WTC11 (cell line): ENCODE results near the gene SETD7.

Experiments
- NFYB ChIP-seq: sonication (generic); formaldehyde crosslinking; conservative IDR thresholded peaks from 2 replicates; pipeline ENCODE4 v1.8.0; 2022; ENCODE audit warnings: low read depth, missing genetic modification reagents
- TCF7 ChIP-seq: sonication (generic); formaldehyde crosslinking; IDR thresholded peaks from 2 replicates; pipeline ENCODE4 v1.8.0; 2022; ENCODE audit warnings: mild to moderate bottlenecking, low read depth, missing genetic modification reagents, moderate library complexity
- TF ChIP-seq, protein P1 (sequence below): sonication (generic); formaldehyde crosslinking; IDR thresholded peaks from 2 replicates; pipeline ENCODE4 v1.8.0; 2022; ENCODE audit warnings: mild to moderate bottlenecking, missing genetic modification reagents
- TF ChIP-seq, protein P2 (sequence below): sonication (generic); formaldehyde crosslinking; IDR thresholded peaks from 2 replicates; pipeline ENCODE4 v1.8.0; 2022; ENCODE audit warnings: mild to moderate bottlenecking, missing genetic modification reagents
- TF ChIP-seq, protein P3 (sequence below): fragments of 200-600 bp; IDR thresholded peaks from 2 replicates; pipeline ENCODE4 v1.8.0; 2022; ENCODE audit warnings: antibody characterized with exemption
- TF ChIP-seq, protein P4 (sequence below): sonication (generic); formaldehyde crosslinking; conservative IDR thresholded peaks from 2 replicates; pipeline ENCODE4 v1.8.1; 2022; ENCODE audit warnings: mild to moderate bottlenecking, missing genetic modification reagents
- TF ChIP-seq, protein P5 (sequence below): sonication (generic); formaldehyde crosslinking; IDR thresholded peaks from 2 replicates; pipeline ENCODE4 v1.8.1; 2022; ENCODE audit warnings: low read depth, missing genetic modification reagents, borderline replicate concordance
- TF ChIP-seq, protein P6 (sequence below): fragments of 250-450 bp; sonication (Bioruptor Pico); IDR thresholded peaks from 2 replicates; pipeline ENCODE4 v2.1.2; 2022; ENCODE audit warnings: mild to moderate bottlenecking, moderate library complexity
- TF ChIP-seq, protein P7 (sequence below): sonication (generic); formaldehyde crosslinking; IDR thresholded peaks from 2 replicates; pipeline ENCODE4 v1.8.1; 2023; ENCODE audit warnings: mild to moderate bottlenecking, missing genetic modification reagents

DNA sequence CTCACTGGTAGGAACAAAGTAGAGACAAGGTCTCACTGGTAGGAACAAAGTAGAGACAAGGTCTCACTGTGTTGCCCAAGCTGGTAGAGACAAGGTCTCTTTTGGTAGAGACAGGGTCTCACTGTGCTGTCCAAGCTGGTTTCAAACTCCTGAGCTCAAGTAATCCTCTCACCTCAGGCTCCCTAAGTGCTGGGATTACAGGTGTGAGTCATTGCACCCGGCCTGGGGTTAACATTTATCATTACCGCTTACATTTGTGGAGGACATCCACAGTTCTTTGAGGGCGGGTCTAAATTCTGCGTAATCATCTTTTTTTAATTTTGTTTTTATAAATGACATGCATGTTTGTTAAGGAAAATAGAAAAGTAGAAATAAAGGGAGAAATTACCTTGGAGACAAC lies 90.1 kb downstream of the SETD7 start:
- TF ChIP-seq, protein P1, sequence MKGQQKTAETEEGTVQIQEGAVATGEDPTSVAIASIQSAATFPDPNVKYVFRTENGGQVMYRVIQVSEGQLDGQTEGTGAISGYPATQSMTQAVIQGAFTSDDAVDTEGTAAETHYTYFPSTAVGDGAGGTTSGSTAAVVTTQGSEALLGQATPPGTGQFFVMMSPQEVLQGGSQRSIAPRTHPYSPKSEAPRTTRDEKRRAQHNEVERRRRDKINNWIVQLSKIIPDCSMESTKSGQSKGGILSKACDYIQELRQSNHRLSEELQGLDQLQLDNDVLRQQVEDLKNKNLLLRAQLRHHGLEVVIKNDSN (CRISPR knock-in tag): no peak
- TF ChIP-seq, protein P2, sequence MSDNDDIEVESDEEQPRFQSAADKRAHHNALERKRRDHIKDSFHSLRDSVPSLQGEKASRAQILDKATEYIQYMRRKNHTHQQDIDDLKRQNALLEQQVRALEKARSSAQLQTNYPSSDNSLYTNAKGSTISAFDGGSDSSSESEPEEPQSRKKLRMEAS (CRISPR knock-in tag): no peak
- TF ChIP-seq, protein P3, sequence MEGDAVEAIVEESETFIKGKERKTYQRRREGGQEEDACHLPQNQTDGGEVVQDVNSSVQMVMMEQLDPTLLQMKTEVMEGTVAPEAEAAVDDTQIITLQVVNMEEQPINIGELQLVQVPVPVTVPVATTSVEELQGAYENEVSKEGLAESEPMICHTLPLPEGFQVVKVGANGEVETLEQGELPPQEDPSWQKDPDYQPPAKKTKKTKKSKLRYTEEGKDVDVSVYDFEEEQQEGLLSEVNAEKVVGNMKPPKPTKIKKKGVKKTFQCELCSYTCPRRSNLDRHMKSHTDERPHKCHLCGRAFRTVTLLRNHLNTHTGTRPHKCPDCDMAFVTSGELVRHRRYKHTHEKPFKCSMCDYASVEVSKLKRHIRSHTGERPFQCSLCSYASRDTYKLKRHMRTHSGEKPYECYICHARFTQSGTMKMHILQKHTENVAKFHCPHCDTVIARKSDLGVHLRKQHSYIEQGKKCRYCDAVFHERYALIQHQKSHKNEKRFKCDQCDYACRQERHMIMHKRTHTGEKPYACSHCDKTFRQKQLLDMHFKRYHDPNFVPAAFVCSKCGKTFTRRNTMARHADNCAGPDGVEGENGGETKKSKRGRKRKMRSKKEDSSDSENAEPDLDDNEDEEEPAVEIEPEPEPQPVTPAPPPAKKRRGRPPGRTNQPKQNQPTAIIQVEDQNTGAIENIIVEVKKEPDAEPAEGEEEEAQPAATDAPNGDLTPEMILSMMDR: no peak
- TF ChIP-seq TCF7: no peak
- TF ChIP-seq, protein P4, sequence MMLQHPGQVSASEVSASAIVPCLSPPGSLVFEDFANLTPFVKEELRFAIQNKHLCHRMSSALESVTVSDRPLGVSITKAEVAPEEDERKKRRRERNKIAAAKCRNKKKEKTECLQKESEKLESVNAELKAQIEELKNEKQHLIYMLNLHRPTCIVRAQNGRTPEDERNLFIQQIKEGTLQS (CRISPR knock-in tag): no peak
- no peak for TF ChIP-seq NFYB (CRISPR knock-in tag)
- TF ChIP-seq, protein P5, sequence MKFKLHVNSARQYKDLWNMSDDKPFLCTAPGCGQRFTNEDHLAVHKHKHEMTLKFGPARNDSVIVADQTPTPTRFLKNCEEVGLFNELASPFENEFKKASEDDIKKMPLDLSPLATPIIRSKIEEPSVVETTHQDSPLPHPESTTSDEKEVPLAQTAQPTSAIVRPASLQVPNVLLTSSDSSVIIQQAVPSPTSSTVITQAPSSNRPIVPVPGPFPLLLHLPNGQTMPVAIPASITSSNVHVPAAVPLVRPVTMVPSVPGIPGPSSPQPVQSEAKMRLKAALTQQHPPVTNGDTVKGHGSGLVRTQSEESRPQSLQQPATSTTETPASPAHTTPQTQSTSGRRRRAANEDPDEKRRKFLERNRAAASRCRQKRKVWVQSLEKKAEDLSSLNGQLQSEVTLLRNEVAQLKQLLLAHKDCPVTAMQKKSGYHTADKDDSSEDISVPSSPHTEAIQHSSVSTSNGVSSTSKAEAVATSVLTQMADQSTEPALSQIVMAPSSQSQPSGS (CRISPR knock-in tag): no peak
- TF ChIP-seq, protein P6, sequence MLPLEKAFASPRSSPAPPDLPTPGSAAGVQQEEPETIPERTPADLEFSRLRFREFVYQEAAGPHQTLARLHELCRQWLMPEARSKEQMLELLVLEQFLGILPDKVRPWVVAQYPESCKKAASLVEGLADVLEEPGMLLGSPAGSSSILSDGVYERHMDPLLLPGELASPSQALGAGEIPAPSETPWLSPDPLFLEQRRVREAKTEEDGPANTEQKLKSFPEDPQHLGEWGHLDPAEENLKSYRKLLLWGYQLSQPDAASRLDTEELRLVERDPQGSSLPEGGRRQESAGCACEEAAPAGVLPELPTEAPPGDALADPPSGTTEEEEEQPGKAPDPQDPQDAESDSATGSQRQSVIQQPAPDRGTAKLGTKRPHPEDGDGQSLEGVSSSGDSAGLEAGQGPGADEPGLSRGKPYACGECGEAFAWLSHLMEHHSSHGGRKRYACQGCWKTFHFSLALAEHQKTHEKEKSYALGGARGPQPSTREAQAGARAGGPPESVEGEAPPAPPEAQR (CRISPR knock-in tag): no peak
- TF ChIP-seq, protein P7, sequence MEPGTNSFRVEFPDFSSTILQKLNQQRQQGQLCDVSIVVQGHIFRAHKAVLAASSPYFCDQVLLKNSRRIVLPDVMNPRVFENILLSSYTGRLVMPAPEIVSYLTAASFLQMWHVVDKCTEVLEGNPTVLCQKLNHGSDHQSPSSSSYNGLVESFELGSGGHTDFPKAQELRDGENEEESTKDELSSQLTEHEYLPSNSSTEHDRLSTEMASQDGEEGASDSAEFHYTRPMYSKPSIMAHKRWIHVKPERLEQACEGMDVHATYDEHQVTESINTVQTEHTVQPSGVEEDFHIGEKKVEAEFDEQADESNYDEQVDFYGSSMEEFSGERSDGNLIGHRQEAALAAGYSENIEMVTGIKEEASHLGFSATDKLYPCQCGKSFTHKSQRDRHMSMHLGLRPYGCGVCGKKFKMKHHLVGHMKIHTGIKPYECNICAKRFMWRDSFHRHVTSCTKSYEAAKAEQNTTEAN (CRISPR knock-in tag): no peak
